Astrocyte of the cerebellum (primary cell): ENCODE measurements around the gene FTO.

Experiments
- DNase-seq: peaks from one replicate; pipeline ENCODE4 v3.0.0-alpha.2; 2011; ENCODE audit warnings: low read depth
- H3K4me3 ChIP-seq: 2 replicates; pipeline ENCODE4 v1.5.1; 2011; ENCODE audit warnings: mild to moderate bottlenecking, low read depth, low read length, moderate library complexity
- in situ Hi-C: cut with HindIII; loops from 2 replicates; pipeline ENCODE4 v1.10.0; 2017; ENCODE audit warnings: low sequenced_read_pairs
- TF ChIP-seq, protein P1 (sequence below): IDR thresholded peaks from 2 replicates; pipeline ENCODE4 v1.5.1; 2012; ENCODE audit warnings: low read length, low read depth, moderate library complexity, mild to moderate bottlenecking; ENCODE audit errors: missing control alignments

Gene FTO

DNA sequence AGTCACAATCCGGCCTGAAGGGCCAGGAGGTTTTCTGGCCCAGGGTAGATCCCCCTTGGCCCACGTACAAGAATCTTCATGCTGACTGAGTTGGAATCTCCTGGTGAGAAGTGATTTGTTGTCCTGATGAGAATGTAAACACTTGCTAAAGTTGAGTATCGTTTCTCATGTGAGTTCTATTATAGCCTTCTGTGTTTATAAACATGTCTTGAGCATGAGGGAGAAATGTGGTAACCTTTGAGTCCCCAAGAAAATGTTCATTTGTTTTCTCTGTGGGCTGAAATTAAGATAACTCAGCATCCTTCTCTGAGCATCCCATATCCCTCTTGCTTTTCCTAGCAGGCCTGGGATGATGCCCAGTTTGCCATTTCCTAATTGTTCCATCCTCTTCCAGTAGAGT is 204.8 kb downstream of the FTO start:
- no peak for DNase-seq
- in situ Hi-C loops, result no loop called here
- TF ChIP-seq, protein P1, sequence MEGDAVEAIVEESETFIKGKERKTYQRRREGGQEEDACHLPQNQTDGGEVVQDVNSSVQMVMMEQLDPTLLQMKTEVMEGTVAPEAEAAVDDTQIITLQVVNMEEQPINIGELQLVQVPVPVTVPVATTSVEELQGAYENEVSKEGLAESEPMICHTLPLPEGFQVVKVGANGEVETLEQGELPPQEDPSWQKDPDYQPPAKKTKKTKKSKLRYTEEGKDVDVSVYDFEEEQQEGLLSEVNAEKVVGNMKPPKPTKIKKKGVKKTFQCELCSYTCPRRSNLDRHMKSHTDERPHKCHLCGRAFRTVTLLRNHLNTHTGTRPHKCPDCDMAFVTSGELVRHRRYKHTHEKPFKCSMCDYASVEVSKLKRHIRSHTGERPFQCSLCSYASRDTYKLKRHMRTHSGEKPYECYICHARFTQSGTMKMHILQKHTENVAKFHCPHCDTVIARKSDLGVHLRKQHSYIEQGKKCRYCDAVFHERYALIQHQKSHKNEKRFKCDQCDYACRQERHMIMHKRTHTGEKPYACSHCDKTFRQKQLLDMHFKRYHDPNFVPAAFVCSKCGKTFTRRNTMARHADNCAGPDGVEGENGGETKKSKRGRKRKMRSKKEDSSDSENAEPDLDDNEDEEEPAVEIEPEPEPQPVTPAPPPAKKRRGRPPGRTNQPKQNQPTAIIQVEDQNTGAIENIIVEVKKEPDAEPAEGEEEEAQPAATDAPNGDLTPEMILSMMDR, result no peak
- no peak overlapping the region for H3K4me3 ChIP-seq

DNA sequence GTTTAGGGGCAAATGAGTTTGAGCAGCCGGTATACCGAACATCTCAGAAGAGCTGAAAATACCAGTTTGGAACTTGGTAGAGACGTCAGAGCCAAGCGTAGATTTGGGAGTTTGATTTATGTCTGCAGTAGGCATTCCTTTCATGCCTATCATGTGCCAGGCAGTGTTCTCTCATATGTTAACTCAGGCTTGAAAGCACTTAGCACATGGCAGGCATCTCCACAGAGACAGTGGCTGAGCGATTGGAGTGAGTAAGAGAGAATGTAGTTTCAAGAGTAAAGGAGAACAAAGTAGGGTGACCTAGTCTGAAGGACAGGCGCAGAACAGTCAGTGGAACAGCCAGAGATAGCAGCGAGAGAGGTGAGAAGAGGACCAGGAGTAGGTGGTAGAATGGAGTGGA is 207.0 kb downstream of the FTO start:
- in situ Hi-C loops, result no loop called here

DNA sequence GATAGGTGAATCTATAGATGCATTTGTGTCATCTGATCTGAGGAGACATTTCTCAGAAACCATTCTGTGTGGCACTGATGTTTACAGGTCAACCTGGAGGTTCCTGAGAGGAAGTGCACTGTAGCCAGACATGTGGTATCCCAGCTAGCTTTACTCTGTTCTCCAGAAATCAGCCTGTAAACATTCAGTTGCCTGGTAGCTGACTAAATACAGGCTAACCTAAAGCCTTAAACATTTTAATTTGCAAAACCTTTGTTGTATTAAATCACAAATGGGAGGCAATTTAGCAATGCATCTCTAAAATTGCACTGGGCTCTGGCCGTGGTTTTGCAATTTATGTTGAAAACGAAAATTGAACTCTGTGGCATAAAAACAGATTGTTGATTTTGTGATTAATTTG is 207.6 kb downstream of the FTO start:
- DNase-seq, result no peak
- TF ChIP-seq, protein P1, result peak; percentile 2
- in situ Hi-C loops, result no loop called here
- no peak overlapping the region for H3K4me3 ChIP-seq

More for the DNA sequence above, 207.0 kb downstream of the FTO start:
- no peak overlapping the region for H3K4me3 ChIP-seq
- no peak for DNase-seq
- TF ChIP-seq, protein P1, result no peak

DNA sequence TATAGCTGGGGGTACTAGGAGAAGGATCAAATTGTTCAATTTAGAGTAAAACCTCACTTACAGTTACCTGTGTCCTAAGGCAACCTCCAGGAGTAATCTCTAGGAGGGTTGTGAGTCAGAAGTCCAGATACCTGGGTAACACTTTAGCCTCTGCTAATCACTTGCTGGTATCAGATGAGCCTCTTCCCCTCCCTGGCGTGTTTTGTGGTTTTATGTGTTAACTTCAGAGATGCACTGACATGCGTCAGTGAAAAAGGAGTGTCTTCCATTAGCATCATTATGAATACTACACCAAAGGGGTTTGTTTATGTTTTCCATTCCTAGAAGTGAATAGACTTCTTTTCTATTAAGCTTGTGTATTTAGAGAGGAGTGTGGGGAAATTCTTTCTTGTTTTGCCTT is 208.2 kb downstream of the FTO start:
- in situ Hi-C loops, result no loop called here

DNA sequence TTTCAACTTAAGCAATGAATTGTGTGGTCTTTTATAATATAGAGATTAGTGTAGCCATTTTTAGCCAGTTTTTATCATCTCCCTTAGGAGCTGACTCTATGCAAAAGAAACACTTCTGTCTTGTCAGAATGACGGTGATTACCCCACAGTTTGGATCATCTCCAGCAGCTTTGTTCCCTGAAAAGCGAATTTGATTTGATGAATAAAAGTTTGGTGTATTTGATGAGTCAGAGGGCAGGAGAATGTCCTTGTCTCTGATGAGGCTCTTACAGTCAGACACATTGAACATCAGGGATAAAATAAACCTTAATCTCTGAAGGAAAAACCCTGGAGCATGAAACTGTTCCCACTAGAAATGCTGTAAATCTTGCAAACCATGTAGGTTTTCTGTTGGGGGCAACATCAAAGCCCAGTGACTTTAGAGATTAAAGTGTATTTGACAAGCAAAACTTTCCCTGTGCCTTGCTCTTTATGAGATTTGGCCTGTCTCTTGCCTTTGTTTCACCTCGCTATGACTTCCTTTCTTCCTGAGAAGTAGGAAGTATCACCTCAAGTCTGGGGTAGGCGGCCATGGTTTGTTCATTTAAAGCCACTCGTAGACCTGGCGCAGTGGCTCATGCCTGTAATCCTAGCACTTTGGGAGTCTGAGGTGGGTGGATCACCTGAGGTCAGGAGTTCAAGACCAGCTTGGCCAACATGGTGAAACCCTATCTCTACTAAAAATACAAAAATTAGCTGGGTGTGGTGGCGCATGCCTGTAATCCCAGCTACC is 209.3 kb downstream of the FTO start:
- peak; percentile 63 for DNase-seq
- TF ChIP-seq, protein P1, result no peak
- in situ Hi-C loops, result no loop called here
- H3K4me3 ChIP-seq, result no peak overlapping the region

More for the DNA sequence above, 208.2 kb downstream of the FTO start:
- DNase-seq, result no peak
- no peak overlapping the region for H3K4me3 ChIP-seq
- TF ChIP-seq, protein P1, result no peak

DNA sequence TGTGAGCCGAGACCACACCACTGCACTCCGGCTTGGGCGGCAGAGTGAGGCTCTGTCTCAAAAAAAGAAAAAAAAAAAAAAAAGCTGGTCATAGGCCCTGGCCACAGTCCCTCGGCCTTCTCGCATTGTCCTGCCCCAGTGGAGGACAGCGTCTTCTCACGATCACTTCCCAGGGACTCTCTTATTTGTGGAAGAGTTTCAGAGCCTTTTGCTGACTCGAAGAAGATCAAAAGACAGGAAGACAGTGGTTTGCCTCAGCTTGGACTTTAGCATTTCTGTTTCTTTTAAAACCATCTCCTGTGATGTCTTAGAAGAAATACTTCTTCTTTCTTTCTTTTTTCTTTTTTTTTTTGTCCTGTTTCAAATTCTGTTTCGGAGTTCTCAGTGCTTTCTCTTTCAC is 210.0 kb downstream of the FTO start:
- in situ Hi-C loops, result no loop called here
- H3K4me3 ChIP-seq, result no peak overlapping the region
- TF ChIP-seq, protein P1, result no peak
- no peak for DNase-seq
